ENCODE measurements around the gene NBPF1.
"Not testable (repeated sequence)": the region's sequence is repeated elsewhere in the genome, so short reads cannot be mapped to it uniquely, and the experiment has no call there.

NBPF1 gene

GRCh38 chr1:16512624-16513411, 100.5 kb downstream of the NBPF1 start:
- not testable (repeated sequence) for DNase-seq (ENCODE audit: low spot score)
